HG03095 (cell line): Measurements from ENCODE around the gene ZNF598.
"Not testable (repeated sequence)": the region's sequence is repeated elsewhere in the genome, so short reads cannot be mapped to it uniquely, and the experiment has no call there.

Experiments
- ATAC-seq: cut with Tn5 transposase; IDR thresholded peaks from one replicate; pipeline ENCODE4 v1.9.1; 2021; ENCODE audit warnings: moderate library complexity; ENCODE audit not compliant: unreplicated experiment

ZNF598 gene

GRCh38 chr16:2028620-2029220 is 19.1 kb upstream of the ZNF598 start:
- ATAC-seq = no peak

GRCh38 chr16:2028146-2028545 is 18.5 kb upstream of the ZNF598 start:
- no peak for ATAC-seq

- ATAC-seq = no peak
These were observed 17.7 kb upstream of the ZNF598 start for GRCh38 chr16:2027024-2028010.

- ATAC-seq = no peak
These were observed 16.9 kb upstream of the ZNF598 start, which contains the start of gene NHERF2 for GRCh38 chr16:2026461-2027023. Gene NHERF2 (plus strand): TSS chr16:2026902. CDS start chr16:2027006, 104 bp downstream.

- ATAC-seq = no peak
These were observed 16.3 kb upstream of the ZNF598 start for GRCh38 chr16:2025878-2026460.

GRCh38 chr16:2025251-2025650 is 15.6 kb upstream of the ZNF598 start:
- no peak for ATAC-seq

GRCh38 chr16:2024032-2024420 is 14.4 kb upstream of the ZNF598 start:
- no peak for ATAC-seq

- ATAC-seq = no peak
These were observed 13.7 kb upstream of the ZNF598 start for GRCh38 chr16:2023092-2024031.

- ATAC-seq = no peak
These were observed 13.1 kb upstream of the ZNF598 start for GRCh38 chr16:2022723-2023091.

GRCh38 chr16:2019921-2020831 is 10.6 kb upstream of the ZNF598 start:
- no peak for ATAC-seq

- no peak for ATAC-seq
These were observed 9.9 kb upstream of the ZNF598 start, which contains the start of gene NPW for GRCh38 chr16:2019518-2019920. Gene NPW (plus strand): TSS chr16:2019785.

- no peak for ATAC-seq
These were observed 6.8 kb upstream of the ZNF598 start for GRCh38 chr16:2016407-2016922.

- ATAC-seq = no peak
These were observed 6.3 kb upstream of the ZNF598 start for GRCh38 chr16:2015947-2016208.

- no peak for ATAC-seq
These were observed 5.7 kb upstream of the ZNF598 start for GRCh38 chr16:2015117-2015946.

- no peak for ATAC-seq
These were observed 3.9 kb upstream of the ZNF598 start for GRCh38 chr16:2013527-2013926.

- ATAC-seq = not testable (repeated sequence)
These were observed 2.1 kb upstream of the ZNF598 start for GRCh38 chr16:2011726-2012125.

GRCh38 chr16:2009164-2009711 is 383 bp downstream of the ZNF598 start:
- ATAC-seq = peak; percentile 29

GRCh38 chr16:2008631-2009163 is 924 bp downstream of the ZNF598 start:
- ATAC-seq = no peak
